H9 (cell line): ENCODE data around the gene CORIN. TPM values are rescaled to one million over a fixed set of nuclear protein-coding genes. Genes with fewer than 3 reads are reported as not detected.

Source experiments
- DNase-seq: peaks from one replicate; pipeline ENCODE4 v3.0.0-alpha.2; 2017
- H2AFZ ChIP-seq: one replicate; pipeline ENCODE4 v1.6.1; 2013; ENCODE audit warnings: mild to moderate bottlenecking, low read length, control low read depth, moderate library complexity
- H2AK5ac ChIP-seq: 2 replicates; pipeline ENCODE4 v1.6.1; 2013; ENCODE audit warnings: low read length, control low read depth, mixed read lengths; ENCODE audit not compliant: insufficient read length
- H2BK120ac ChIP-seq: one replicate; pipeline ENCODE4 v1.6.1; 2013; ENCODE audit warnings: low read depth, mild to moderate bottlenecking, low read length, control low read depth, inconsistent platforms; ENCODE audit not compliant: poor library complexity, severe bottlenecking
- H2BK12ac ChIP-seq: 2 replicates; pipeline ENCODE4 v1.6.1; 2013; ENCODE audit warnings: low read length, control low read depth, mixed read lengths, low read depth; ENCODE audit not compliant: insufficient read length
- H2BK15ac ChIP-seq: 2 replicates; pipeline ENCODE4 v1.6.1; 2013; ENCODE audit warnings: low read depth, low read length, control low read depth
- H2BK20ac ChIP-seq: one replicate; pipeline ENCODE4 v1.6.1; 2013; ENCODE audit warnings: low read depth, mild to moderate bottlenecking, low read length, control low read depth, inconsistent platforms; ENCODE audit not compliant: poor library complexity, severe bottlenecking
- H2BK5ac ChIP-seq: 2 replicates; pipeline ENCODE4 v1.6.1; 2013; ENCODE audit warnings: low read length, control low read depth, mixed read lengths; ENCODE audit not compliant: insufficient read length
- H3K14ac ChIP-seq: 2 replicates; pipeline ENCODE4 v1.6.1; 2013; ENCODE audit warnings: low read length, control low read depth; ENCODE audit not compliant: insufficient read depth
- H3K18ac ChIP-seq: 2 replicates; pipeline ENCODE4 v1.6.1; 2013; ENCODE audit warnings: low read depth, mild to moderate bottlenecking, mixed read lengths, low read length, control low read depth; ENCODE audit not compliant: insufficient read length
- H3K23ac ChIP-seq: 2 replicates; pipeline ENCODE4 v1.6.1; 2013; ENCODE audit warnings: low read length, control low read depth, mixed read lengths, low read depth; ENCODE audit not compliant: insufficient read length
- H3K23me2 ChIP-seq: 2 replicates; pipeline ENCODE4 v1.6.1; 2013; ENCODE audit warnings: low read depth, mild to moderate bottlenecking, mixed read lengths, low read length, control low read depth; ENCODE audit not compliant: insufficient read length, poor library complexity, severe bottlenecking
- H3K27ac ChIP-seq: 2 replicates; pipeline ENCODE4 v1.5.1; 2013; ENCODE audit warnings: low read length, control low read depth, mixed read lengths, low read depth; ENCODE audit not compliant: insufficient read length
- H3K27me3 ChIP-seq: 2 replicates; pipeline ENCODE4 v1.6.1; 2013; ENCODE audit warnings: low read length, control low read depth, inconsistent platforms; ENCODE audit not compliant: insufficient read depth
- H3K4ac ChIP-seq: 2 replicates; pipeline ENCODE4 v1.6.1; 2013; ENCODE audit warnings: low read depth, mild to moderate bottlenecking, control low read depth, inconsistent platforms, low read length, moderate library complexity
- H3K4me1 ChIP-seq: 2 replicates; pipeline ENCODE4 v1.6.1; 2013; ENCODE audit warnings: low read length, control low read depth, inconsistent platforms; ENCODE audit not compliant: insufficient read depth
- H3K4me2 ChIP-seq: 2 replicates; pipeline ENCODE4 v1.6.1; 2013; ENCODE audit warnings: low read length, control low read depth, mixed read lengths; ENCODE audit not compliant: insufficient read length, insufficient read depth
- H3K56ac ChIP-seq: 2 replicates; pipeline ENCODE4 v1.6.1; 2013; ENCODE audit warnings: low read depth, mild to moderate bottlenecking, mixed read lengths, low read length, control low read depth; ENCODE audit not compliant: insufficient read length
- H3K79me1 ChIP-seq: 2 replicates; pipeline ENCODE4 v1.6.1; 2013; ENCODE audit warnings: low read depth, mild to moderate bottlenecking, moderate library complexity, low read length, control low read depth, inconsistent platforms; ENCODE audit not compliant: insufficient read depth, poor library complexity, severe bottlenecking
- H3K79me2 ChIP-seq: 2 replicates; pipeline ENCODE4 v1.6.1; 2013; ENCODE audit warnings: low read length, control low read depth, inconsistent platforms; ENCODE audit not compliant: insufficient read depth
- H3K9ac ChIP-seq: 2 replicates; pipeline ENCODE4 v1.6.1; 2013; ENCODE audit warnings: low read length, control low read depth, mixed read lengths; ENCODE audit not compliant: insufficient read length; ENCODE audit errors: extremely low read depth
- H3K9me3 ChIP-seq: one replicate; pipeline ENCODE4 v1.6.1; 2013; ENCODE audit warnings: low read depth, low read length, inconsistent platforms; ENCODE audit not compliant: control insufficient read depth
- H3T11ph ChIP-seq: one replicate; pipeline ENCODE4 v1.6.1; 2013; ENCODE audit warnings: mild to moderate bottlenecking, low read length, control low read depth, inconsistent platforms
- H4K20me1 ChIP-seq: one replicate; pipeline ENCODE4 v1.6.1; 2013; ENCODE audit not compliant: control insufficient read depth, insufficient read length, insufficient read depth
- H4K5ac ChIP-seq: 2 replicates; pipeline ENCODE4 v1.6.1; 2013; ENCODE audit warnings: low read depth, mild to moderate bottlenecking, mixed read lengths, low read length, control low read depth; ENCODE audit not compliant: insufficient read length
- H4K8ac ChIP-seq: replicated peaks from 2 replicates; pipeline ENCODE4 v1.6.1; 2013; ENCODE audit warnings: low read length, control low read depth, mixed read lengths, low read depth; ENCODE audit not compliant: insufficient read length
- H4K91ac ChIP-seq: 2 replicates; pipeline ENCODE4 v1.6.1; 2013; ENCODE audit warnings: low read depth, mild to moderate bottlenecking, moderate library complexity, mixed read lengths, low read length, control low read depth; ENCODE audit not compliant: insufficient read length
- H3K27ac Mint-ChIP-seq, 3 experiments: 2 replicates in 2 of 3; 3 replicates in 1 of 3; pipeline ENCODE4 v1.8.0; 2020 to 2021; ENCODE audit warnings: mixed read lengths in 3 of 3, mild to moderate bottlenecking in 1 of 3, moderate library complexity in 1 of 3
- H3K27me3 Mint-ChIP-seq: 2 replicates; pipeline ENCODE4 v1.8.0; 2021; ENCODE audit warnings: low read depth, mild to moderate bottlenecking, moderate library complexity, mixed read lengths
- H3K36me3 Mint-ChIP-seq, 3 experiments: 2 replicates in 2 of 3; 3 replicates in 1 of 3; pipeline ENCODE4 v1.8.0; 2020 to 2021; ENCODE audit warnings: low read depth in 3 of 3, mixed read lengths in 3 of 3; ENCODE audit not compliant: insufficient read depth in 1 of 3
- H3K4me1 Mint-ChIP-seq, 2 experiments: 2 replicates each; pipeline ENCODE4 v1.8.0; 2020; ENCODE audit warnings: mixed read lengths in 2 of 2
- H3K4me3 Mint-ChIP-seq, 2 experiments: 2 replicates in 1 of 2; 3 replicates in 1 of 2; pipeline ENCODE4 v1.8.0; 2020 to 2021; ENCODE audit warnings: mild to moderate bottlenecking in 2 of 2, mixed read lengths in 2 of 2, moderate library complexity in 1 of 2
- H3K9me3 Mint-ChIP-seq, 2 experiments: 2 replicates in 1 of 2; 3 replicates in 1 of 2; pipeline ENCODE4 v1.8.0; 2020; ENCODE audit warnings: mild to moderate bottlenecking in 2 of 2, mixed read lengths in 2 of 2, moderate library complexity in 1 of 2
- WGBS: extraction: QIAGEN DNeasy Blood & Tissue Kit; methylation state at CpG from one replicate; pipeline ENCODE4 v1.1.7; 2013; ENCODE audit warnings: missing lambda C conversion rate, low lambda C conversion rate, mixed read lengths; ENCODE audit not compliant: insufficient read length; ENCODE audit errors: extremely low coverage; 5-methylcytosine and 5-hydroxymethylcytosine counted together
- total RNA-seq: library from RNA; stranded (reverse); gene quantifications from 2 replicates; pipeline ENCODE4 v1.2.1, GENCODE V29; 2021
- TF ChIP-seq, protein P1 (sequence below): fragments of 200-600 bp; sonication (generic); conservative IDR thresholded peaks from 3 replicates; pipeline ENCODE4 v1.8.0; 2021; ENCODE audit warnings: antibody characterized with exemption, mild to moderate bottlenecking

Gene CORIN
- total RNA-seq, 1 experiment from 2014 or later = 0.39 TPM

DNA sequence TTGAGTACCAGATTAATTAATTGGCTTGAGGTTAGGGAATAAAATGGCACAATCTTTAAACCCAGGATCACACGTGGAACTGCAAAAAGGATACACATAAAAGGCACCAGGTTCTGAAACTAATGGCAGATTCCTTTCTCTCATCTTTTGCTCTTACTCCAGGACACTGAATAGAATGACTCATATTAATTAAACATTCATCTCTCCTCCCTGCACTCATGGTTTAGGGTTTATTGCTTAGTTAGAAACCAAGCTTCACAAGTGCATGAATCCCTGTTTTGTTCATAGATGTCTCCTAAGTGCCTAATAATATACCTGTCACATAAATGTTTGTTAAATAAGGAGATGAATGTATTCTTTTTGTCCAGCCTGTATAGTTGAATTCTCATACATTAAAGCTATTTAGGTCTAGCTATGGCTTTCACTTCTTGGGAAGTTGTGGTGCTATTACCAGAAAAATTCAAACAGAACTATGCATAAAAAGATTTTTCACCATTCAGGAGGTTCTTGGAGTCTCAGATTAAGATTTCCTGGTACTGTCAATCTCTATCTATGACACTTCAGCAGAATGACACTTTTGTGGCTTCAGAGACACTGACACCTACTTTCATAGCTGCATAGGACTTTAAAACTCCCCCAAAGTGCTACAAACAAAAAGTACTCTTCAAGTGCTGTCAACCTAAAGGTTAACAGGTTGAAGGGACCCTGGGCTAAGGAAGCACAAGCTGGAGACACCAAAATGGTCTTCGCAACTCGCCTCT lies 7.4 kb downstream of the CORIN start:
- Histone ChIP-seq H3K23ac (no peak overlapping the region), H2AFZ (no peak overlapping the region), H3T11ph (no peak overlapping the region), H3K56ac (no peak overlapping the region), H2AK5ac (no peak overlapping the region), H3K79me1 (no peaks in the 10 kb centered on the region), H3K14ac (no peak overlapping the region), H3K79me2 (no peaks in the 10 kb centered on the region), H4K91ac (no peak overlapping the region), H3K27ac (no peak overlapping the region), H2BK12ac (no peak overlapping the region), H4K5ac (no peak overlapping the region), H4K20me1 (no peaks in the 10 kb centered on the region), H3K4me1 (no peaks in the 10 kb centered on the region; the same call in 1 of the 2 replicates), H3K9ac (no peak overlapping the region), H2BK5ac (no peak overlapping the region), H2BK120ac (no peak overlapping the region), H2BK20ac (no peak overlapping the region), H3K4me2 (no peak overlapping the region), H3K23me2 (no peaks in the 10 kb centered on the region), H3K27me3 (no peaks in the 10 kb centered on the region), H3K18ac (no peak overlapping the region), H3K9me3 (no peaks in the 10 kb centered on the region), H3K4ac (no peak overlapping the region), H2BK15ac (no peak overlapping the region), H4K8ac (no peak overlapping the region)
- Mint-ChIP-seq H3K27me3 (no peaks in the 10 kb centered on the region), H3K36me3 (peaks cover 0 to 14% (median 0%) of the 10 kb centered on the region in 3 experiments; a peak in 4 of 7 replicates), H3K27ac (no peak overlapping the region), H3K4me3 (no peak overlapping the region), H3K9me3 (peaks cover 10 to 13% of the 10 kb centered on the region in 2 experiments), H3K4me1 (peaks cover 3% of the 10 kb centered on the region in 2 experiments; a peak in 3 of 4 replicates)
- no peak for DNase-seq
- TF ChIP-seq, protein P1, sequence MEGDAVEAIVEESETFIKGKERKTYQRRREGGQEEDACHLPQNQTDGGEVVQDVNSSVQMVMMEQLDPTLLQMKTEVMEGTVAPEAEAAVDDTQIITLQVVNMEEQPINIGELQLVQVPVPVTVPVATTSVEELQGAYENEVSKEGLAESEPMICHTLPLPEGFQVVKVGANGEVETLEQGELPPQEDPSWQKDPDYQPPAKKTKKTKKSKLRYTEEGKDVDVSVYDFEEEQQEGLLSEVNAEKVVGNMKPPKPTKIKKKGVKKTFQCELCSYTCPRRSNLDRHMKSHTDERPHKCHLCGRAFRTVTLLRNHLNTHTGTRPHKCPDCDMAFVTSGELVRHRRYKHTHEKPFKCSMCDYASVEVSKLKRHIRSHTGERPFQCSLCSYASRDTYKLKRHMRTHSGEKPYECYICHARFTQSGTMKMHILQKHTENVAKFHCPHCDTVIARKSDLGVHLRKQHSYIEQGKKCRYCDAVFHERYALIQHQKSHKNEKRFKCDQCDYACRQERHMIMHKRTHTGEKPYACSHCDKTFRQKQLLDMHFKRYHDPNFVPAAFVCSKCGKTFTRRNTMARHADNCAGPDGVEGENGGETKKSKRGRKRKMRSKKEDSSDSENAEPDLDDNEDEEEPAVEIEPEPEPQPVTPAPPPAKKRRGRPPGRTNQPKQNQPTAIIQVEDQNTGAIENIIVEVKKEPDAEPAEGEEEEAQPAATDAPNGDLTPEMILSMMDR = no peak
- WGBS = no CpG with 5 or more reads among the region's 3 CpGs
